OCI-LY3 (cell line): Measurements from ENCODE around the gene ESPNL.

ENCODE experiments used
- H2AFZ ChIP-seq: fragments of 200-600, 300-600 bp; shearing (Covaris generic); 2 replicates; pipeline ENCODE4 v1.6.0; 2014; ENCODE audit warnings: antibody characterized with exemption, low read depth, low read length
- H3K27ac ChIP-seq: fragments of 200-600, 300-600 bp; sonication (generic); 2 replicates; pipeline ENCODE4 v1.5.1; 2014; ENCODE audit warnings: mild to moderate bottlenecking, low read length, moderate library complexity, mixed read lengths
- H3K27me3 ChIP-seq: fragments of 200-600, 300-600 bp; sonication (generic); 2 replicates; pipeline ENCODE4 v1.6.1; 2014; ENCODE audit warnings: low read depth, low read length, mixed read lengths
- H3K36me3 ChIP-seq: fragments of 200-600, 300-600 bp; sonication (generic); replicated peaks from 2 replicates; pipeline ENCODE3; 2014; ENCODE audit warnings: low read depth, low read length, mixed read lengths
- H3K4me1 ChIP-seq: fragments of 300-600, 200-600 bp; sonication (generic); 2 replicates; pipeline ENCODE4 v1.6.1; 2014; ENCODE audit warnings: low read length, mixed read lengths
- H3K4me2 ChIP-seq: fragments of 200-600, 300-600 bp; sonication (generic); 2 replicates; pipeline ENCODE4 v1.6.1; 2014; ENCODE audit warnings: low read length, mixed read lengths
- H3K4me3 ChIP-seq: fragments of 300-600, 200-600 bp; sonication (generic); 2 replicates; pipeline ENCODE4 v1.5.1; 2014; ENCODE audit warnings: antibody characterized with exemption, mild to moderate bottlenecking, low read length, moderate library complexity
- H3K79me2 ChIP-seq: fragments of 300-600, 200-600 bp; shearing (Covaris generic); 2 replicates; pipeline ENCODE4 v1.6.1; 2014; ENCODE audit warnings: mild to moderate bottlenecking, low read length, mixed read lengths
- H3K9ac ChIP-seq: fragments of 300-600, 200-600 bp; shearing (Covaris generic); 2 replicates; pipeline ENCODE4 v1.6.0; 2014; ENCODE audit warnings: mild to moderate bottlenecking, low read length, moderate library complexity
- H3K9me3 ChIP-seq: fragments of 200-600, 300-600 bp; shearing (Covaris generic); 2 replicates; pipeline ENCODE4 v1.6.1; 2014; ENCODE audit warnings: low read length, mixed read lengths; ENCODE audit not compliant: insufficient read depth
- H4K20me1 ChIP-seq: fragments of 200-600, 300-600 bp; sonication (generic); 2 replicates; pipeline ENCODE4 v1.6.1; 2016; ENCODE audit warnings: low read length, mixed read lengths; ENCODE audit not compliant: insufficient read depth
- CTCF ChIP-seq: fragments of 200-600, 300-600 bp; sonication (generic); IDR thresholded peaks from 2 replicates; pipeline ENCODE4 v1.5.1; 2014; ENCODE audit warnings: antibody characterized with exemption, low read length, low read depth
- EZH2phosphoT487 ChIP-seq: fragments of 200-600 bp; shearing (Covaris generic); IDR thresholded peaks from 2 replicates; pipeline ENCODE4 v1.6.1; 2018; ENCODE audit warnings: antibody characterized with exemption, mixed run types, low read depth

ESPNL gene

DNA sequence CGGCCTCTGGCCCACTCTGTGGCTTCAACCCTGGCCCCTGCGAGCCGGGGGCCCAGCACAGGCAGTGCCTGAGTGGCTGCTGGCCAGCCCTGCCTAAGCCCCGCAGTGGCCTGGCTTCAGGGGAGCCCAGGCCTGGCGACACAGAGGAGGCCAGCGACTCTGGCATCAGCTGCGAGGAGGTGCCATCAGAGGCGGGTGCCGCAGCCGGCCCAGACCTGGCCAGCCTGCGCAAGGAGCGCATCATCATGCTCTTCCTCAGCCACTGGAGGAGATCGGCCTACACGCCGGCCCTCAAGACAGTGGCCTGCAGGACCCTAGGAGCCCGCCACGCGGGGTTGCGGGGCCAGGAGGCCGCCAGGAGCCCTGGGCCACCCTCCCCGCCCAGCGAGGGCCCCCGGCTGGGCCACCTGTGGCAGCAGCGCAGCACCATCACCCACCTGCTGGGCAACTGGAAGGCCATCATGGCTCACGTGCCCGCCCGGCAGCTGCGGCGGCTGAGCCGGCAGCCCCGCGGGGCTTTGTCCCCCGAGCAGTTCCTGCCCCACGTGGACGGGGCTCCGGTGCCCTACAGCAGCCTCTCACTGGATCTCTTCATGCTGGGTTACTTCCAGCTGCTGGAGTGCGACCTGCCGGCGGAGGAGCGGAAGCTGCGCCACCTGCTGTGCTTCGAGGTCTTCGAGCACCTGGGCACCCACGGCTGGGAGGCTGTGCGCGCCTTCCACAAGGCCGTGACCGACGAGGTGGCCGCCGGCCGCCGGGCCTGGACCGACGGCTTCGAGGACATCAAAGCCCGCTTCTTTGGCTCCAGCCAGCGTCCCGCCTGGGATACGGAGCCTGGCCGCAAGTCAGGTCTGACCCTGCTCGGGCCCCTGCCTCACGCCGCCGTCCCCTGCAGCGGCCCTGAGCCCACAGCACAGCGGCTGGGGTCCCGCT, 30.8 kb downstream of the ESPNL start:
- Histone ChIP-seq H3K9me3 (0 out of 2 replicates have a peak, but pooled peaks cover 4% of the 10 kb centered on the region), H3K27me3 (no peaks in the 10 kb centered on the region), H3K4me2 (0 out of 2 replicates have a peak overlapping the region, but pooled peaks have one; percentile 7), H3K79me2 (no peaks in the 10 kb centered on the region), H4K20me1 (no peaks in the 10 kb centered on the region), H3K4me3 (no peak overlapping the region), H3K36me3 (no peaks in the 10 kb centered on the region), H3K9ac (no peak overlapping the region), H2AFZ (no peak overlapping the region), H3K27ac (no peak overlapping the region), H3K4me1 (no peaks in the 10 kb centered on the region)
- TF ChIP-seq EZH2phosphoT487 (no peak), CTCF (peak; percentile 12; the same call in 1 of the 2 replicates)

DNA sequence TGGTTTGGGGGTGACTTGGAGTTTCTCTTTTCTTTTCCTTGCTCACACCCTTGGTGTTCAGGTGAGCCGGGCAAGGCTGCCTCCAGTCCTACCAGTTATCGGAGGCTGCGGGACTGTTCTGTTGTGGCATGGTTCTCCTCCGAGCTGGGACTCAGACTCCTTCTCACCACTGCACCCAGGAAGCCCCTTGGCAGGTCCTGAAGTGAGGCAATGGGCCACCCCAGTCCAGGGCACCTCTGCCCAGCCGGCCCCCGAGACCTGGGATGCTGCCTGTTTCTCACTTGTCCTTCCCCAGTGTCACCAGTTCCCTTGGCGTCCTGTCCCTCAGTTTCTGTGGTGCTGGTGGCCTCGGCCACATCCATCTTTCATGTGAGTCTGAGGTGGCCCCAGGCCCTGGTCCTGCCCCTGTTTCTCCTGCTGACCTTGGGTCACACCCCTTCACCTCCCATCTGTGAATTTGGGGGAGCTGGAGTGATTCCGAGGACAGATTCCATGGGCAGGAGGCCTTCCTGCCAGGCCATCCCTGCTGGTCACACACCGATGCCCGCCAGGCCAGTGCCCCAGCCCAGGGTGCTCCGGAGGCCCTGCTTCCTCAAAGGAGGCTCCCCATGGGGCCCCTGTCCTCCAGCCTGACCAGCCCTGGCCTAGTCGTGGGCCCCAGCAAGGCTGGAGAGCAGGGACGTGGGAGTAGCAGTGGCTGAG, 31.8 kb downstream of the ESPNL start:
- H2AFZ ChIP-seq, result no peak overlapping the region
- no peak overlapping the region for H3K9ac ChIP-seq
- H3K4me1 ChIP-seq, result no peaks in the 10 kb centered on the region

GRCh38 chr2:238132463-238133450, 32.6 kb downstream of the ESPNL start:
- no peak overlapping the region for H3K27ac ChIP-seq
- no peaks in the 10 kb centered on the region for H3K4me1 ChIP-seq
- H3K79me2 ChIP-seq, result no peaks in the 10 kb centered on the region
- no peaks in the 10 kb centered on the region for H3K9me3 ChIP-seq
- H4K20me1 ChIP-seq, result no peaks in the 10 kb centered on the region
- H2AFZ ChIP-seq, result no peak overlapping the region
- no peaks in the 10 kb centered on the region for H3K27me3 ChIP-seq
- H3K4me2 ChIP-seq, result no peak overlapping the region
- no peaks in the 10 kb centered on the region for H3K36me3 ChIP-seq
- no peak for TF ChIP-seq CTCF
- no peak for TF ChIP-seq EZH2phosphoT487
- H3K9ac ChIP-seq, result no peak overlapping the region
- no peak overlapping the region for H3K4me3 ChIP-seq

More for the DNA sequence above, 31.8 kb downstream of the ESPNL start:
- TF ChIP-seq EZH2phosphoT487 (no peak), CTCF (no peak)
- Histone ChIP-seq H3K79me2 (no peaks in the 10 kb centered on the region), H3K4me3 (no peak overlapping the region), H3K9me3 (no peaks in the 10 kb centered on the region), H4K20me1 (no peaks in the 10 kb centered on the region), H3K36me3 (no peaks in the 10 kb centered on the region), H3K27ac (no peak overlapping the region), H3K4me2 (no peak overlapping the region), H3K27me3 (no peaks in the 10 kb centered on the region)
